NCI-H128 (cell line): ENCODE results near the gene PARD3.

ENCODE experiments used
- DNase-seq: peaks from one replicate; lab custom pipeline; 2025; ENCODE audit not compliant: unreplicated experiment; lab: John Stamatoyannopoulos, UW

The PARD3 gene

GRCh38 chr10:34520084-34520483 lies 295.0 kb downstream of the PARD3 start:
- DNase-seq: no peak

- no peak for DNase-seq
Measured at GRCh38 chr10:34514290-34514689, 300.8 kb downstream of the PARD3 start.

- DNase-seq: no peak
Measured at GRCh38 chr10:34513636-34514035, 301.5 kb downstream of the PARD3 start.

GRCh38 chr10:34507217-34507616 lies 307.9 kb downstream of the PARD3 start:
- no peak for DNase-seq

GRCh38 chr10:34506786-34507185 lies 308.3 kb downstream of the PARD3 start:
- DNase-seq: no peak

- DNase-seq: no peak
Measured at GRCh38 chr10:34505338-34505737, 309.8 kb downstream of the PARD3 start.

GRCh38 chr10:34504534-34504933 lies 310.6 kb downstream of the PARD3 start:
- DNase-seq: no peak

- DNase-seq: no peak
Measured at GRCh38 chr10:34503704-34504103, 311.4 kb downstream of the PARD3 start.

- DNase-seq: no peak
Measured at GRCh38 chr10:34499612-34500279, 315.4 kb downstream of the PARD3 start.

- DNase-seq: no peak
Measured at GRCh38 chr10:34498821-34499220, 316.3 kb downstream of the PARD3 start.

- no peak for DNase-seq
Measured at GRCh38 chr10:34495938-34496337, 319.2 kb downstream of the PARD3 start.

GRCh38 chr10:34494012-34494411 lies 321.1 kb downstream of the PARD3 start:
- no peak for DNase-seq

GRCh38 chr10:34492081-34492480 lies 323.0 kb downstream of the PARD3 start:
- no peak for DNase-seq

- no peak for DNase-seq
Measured at GRCh38 chr10:34491678-34492077, 323.4 kb downstream of the PARD3 start.

- no peak for DNase-seq
Measured at GRCh38 chr10:34489973-34490745, 324.9 kb downstream of the PARD3 start.

GRCh38 chr10:34489411-34489810 lies 325.7 kb downstream of the PARD3 start:
- DNase-seq: no peak

- no peak for DNase-seq
Measured at GRCh38 chr10:34488476-34489130, 326.5 kb downstream of the PARD3 start.

GRCh38 chr10:34486008-34486407 lies 329.1 kb downstream of the PARD3 start:
- DNase-seq: no peak

GRCh38 chr10:34484164-34484563 lies 330.9 kb downstream of the PARD3 start:
- DNase-seq: no peak

- no peak for DNase-seq
Measured at GRCh38 chr10:34480345-34480744, 334.8 kb downstream of the PARD3 start.

- DNase-seq: no peak
Measured at GRCh38 chr10:34479520-34480179, 335.4 kb downstream of the PARD3 start.

- DNase-seq: no peak
Measured at GRCh38 chr10:34477249-34477648, 337.8 kb downstream of the PARD3 start.
